ENCODE results near the gene TNS4.

Gene TNS4

DNA sequence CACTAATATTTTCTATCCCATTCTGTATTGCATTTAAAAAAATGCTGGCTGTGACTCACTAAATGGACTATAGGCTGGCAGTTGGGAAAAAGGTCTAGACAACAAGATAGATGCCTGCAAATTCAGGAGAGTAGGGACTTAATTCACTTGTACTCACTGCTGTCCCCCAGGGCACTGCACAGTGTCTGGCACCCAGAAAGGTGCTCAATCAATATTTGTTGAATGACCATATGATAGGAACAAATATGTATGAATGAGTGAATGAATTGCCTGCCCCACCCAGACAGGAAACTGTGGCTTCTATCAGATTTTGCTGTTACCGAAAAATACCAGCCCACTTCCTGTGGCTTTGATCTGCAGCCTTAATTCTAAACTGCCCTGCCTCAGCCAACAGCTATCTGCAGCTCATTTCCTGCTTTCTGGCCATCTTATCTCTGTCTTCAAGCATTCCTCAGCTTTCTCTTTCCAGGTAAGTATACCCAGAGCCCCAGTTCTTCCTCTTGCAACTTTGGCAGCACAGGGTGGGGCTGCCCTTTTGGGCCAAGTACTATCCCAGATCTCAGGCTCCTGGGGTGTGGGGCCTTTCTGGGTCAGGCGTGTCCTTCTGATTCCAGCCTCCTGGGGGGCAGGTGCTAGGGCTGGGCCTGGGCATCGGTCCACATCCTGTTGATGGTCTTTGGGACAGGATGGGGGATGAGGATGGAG is 15.3 kb upstream of the TNS4 start:
- DNase-seq, result peak; percentile 51

DNA sequence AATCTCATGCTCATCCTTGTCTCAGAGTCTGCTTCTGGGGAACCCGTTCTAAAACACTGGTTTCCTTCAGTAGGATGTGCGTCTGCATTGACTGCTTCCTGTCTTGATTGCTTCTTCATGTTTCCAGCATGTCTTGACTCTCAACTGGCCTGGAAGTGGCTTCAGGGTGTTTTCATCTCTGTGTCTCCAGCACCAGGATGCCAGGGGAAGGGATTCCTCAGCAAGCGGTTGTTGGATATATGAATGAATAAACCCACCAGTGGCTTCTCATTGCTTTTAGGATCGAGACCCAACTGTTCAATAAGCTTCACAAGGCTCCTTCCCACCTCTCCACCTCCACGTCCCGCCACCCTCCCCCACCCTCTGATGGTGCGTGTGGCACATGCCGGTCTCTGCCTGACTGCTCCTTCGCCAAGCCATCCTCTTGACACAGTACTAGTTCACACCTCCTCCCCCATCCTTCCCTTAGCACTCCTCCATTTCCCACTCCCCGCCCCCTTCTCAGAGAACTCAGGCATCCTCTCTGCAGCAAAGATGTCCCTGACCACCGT is 14.1 kb upstream of the TNS4 start:
- peak; percentile 46 for DNase-seq

DNA sequence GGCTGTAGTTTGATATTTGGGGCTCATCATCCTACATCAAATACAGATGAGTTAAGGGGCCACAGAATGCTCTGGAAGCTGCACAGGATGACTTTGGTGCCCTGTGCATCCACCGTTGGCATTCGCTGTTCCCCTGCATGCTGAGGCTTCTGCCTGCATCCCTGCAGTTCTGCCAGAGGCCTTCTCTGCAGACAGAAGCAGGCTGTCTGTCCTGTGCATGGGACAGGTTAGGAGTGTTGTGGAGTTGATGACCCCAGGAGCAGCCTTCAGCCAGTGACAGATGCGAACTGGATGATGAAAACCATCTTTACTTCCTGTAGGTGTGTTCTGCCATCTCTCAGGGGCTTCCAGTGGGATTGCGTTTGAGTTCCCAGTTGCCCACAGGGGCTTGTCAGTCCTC is 13.6 kb upstream of the TNS4 start:
- DNase-seq, result no peak

DNA sequence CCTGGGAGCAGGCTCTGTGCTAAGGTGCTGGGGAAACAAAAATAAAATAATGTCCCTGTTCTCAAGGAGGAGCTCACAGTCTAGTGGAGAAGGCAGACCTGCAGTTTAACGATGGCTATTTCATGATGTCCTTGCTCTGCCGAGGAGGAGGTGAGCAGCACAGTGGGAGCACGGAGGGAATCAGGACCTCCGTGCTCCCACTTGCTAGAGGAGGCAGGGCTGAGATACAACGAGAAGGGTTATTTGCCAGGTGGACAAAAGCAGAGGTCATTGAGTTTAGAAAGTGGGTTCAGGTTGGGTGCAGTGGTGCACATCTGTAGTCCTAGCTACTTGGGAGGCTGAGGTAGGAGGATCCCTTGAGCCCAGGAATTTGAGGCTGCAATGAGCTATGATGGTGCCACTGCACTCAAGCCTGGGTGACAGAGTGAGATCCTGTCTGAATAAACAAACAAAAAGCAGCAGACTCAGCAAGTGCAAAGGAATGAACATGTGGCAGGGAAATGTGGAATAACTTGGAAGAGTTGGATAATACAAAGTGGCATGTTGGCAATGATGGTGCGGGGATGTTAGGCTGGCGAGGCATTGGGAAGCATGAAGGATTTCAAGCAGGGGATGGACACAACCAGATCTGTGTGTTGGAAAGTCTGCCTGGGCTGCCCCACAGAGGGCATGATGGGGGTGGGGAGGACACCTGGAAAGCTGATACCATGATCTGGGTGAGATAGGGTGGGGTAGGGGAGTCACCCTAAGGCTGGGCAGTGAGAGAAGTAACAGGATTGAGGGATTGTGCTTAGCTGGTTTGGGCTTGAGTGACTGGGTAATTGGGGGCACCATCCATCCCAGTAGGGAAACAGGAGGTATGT is 12.8 kb upstream of the TNS4 start:
- no peak for DNase-seq

DNA sequence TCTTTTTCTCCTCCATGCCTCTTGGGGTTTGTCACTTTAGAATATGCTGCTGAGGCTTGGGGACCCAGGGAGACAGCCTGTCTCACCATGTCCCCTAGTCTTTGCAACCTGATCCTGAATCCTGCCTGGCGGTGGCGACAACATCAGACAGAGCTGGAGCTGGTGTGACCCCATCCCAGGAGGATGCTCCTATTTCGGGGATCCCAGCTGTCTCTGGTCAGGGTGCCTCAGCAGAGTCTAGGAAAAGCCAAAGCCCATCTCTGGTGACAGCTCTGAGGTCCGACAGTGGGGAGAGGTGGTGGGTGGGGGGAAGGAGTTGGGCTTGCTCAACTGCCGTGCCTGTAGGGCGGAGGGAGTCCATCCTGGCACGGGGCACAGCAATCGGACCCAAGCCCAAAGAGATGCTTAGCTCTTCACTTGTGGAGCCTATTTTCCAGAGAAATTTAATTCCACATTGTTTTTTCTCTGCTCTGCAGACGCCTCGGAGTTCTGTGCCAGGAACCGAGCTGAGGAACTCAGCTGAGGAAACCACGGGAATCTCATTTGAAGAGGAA is 10.3 kb upstream of the TNS4 start:
- no peak for DNase-seq

DNA sequence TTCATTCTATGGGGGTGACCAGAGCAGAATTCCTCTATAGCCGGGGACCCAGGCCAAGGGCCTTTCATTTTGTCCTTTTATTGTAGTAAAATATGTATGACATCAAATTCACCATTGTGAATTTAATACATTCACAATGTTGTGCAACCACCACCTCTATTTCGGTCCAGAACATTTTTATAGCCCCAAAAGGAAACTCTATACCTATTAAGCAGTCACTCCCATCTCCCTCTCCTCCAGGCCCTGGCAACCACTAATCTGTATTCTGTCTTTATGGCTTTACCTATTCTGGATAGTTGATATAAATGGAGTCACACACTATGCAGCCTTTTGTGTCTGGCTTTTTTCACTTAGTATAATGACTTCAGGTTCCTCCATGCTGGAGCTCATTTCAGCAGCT is 9.7 kb upstream of the TNS4 start:
- DNase-seq, result no peak

DNA sequence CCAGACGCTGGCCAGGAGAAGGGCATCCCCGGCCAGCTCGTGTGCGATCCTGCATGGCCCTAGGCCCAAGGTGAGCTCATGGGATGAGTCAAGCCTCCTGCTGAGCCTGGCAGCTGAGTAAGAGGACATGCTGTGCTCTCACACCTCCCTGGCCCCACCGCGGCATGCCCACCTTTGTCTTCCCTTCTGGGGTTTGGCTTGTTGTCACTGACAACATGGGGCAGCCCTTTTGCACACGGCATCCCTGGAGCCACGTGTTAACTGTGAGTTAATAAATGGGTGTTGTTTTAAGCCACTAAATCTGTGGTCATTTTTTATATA is 8.9 kb upstream of the TNS4 start:
- no peak for DNase-seq

DNA sequence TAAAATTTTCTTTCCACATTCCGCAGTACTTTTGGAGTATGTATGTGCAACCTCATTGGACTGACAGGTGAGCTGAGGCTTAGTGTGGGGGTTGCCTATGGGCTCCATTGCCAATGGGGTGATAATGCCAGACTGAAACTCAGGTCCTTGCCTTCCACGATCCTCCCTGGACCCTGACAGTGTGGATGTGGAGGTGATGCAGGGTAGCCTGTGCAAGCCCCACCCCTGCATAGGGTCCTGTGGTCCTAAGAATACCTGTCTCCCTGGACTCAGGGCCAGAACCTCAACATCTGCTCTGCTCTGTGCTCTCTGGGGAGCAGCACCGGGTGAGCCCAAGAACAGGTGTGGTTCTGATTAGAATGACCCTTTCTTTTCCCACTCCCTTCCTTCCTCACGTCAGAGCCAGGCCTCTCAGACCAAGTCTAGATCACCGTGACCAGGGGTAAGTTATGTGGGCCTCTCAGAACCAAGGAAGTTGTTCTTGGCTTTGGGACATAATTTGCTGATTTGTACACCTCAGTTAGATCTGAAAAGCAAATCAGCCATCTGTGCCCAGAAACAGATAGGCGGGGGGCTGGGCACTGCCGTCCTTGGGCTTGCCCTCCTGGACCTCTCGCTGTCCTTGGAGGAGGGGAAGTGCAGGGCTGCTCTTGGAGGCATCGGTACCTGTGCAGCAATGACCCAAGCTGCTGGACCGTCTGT is 8.4 kb upstream of the TNS4 start:
- DNase-seq, result no peak

DNA sequence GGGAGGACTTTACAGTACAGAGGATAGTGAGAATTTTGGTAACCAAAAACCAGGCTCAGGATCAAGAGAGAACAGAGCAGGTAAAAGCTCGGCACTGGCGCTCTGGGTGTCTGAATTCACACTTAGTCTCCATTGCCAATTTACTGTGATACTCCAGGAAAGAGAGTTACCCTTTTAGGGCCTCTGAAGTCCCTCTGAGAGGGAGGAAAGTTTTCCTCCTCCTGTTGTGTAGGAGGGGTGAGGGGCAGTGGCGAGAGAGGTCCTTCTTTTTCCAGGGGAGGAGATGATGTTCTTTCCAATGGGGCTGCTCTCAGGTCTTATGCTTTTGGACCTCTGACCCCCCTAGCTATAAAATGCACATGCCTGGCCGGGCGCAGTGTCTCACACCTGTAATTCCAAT is 5.4 kb upstream of the TNS4 start:
- no peak for DNase-seq

DNA sequence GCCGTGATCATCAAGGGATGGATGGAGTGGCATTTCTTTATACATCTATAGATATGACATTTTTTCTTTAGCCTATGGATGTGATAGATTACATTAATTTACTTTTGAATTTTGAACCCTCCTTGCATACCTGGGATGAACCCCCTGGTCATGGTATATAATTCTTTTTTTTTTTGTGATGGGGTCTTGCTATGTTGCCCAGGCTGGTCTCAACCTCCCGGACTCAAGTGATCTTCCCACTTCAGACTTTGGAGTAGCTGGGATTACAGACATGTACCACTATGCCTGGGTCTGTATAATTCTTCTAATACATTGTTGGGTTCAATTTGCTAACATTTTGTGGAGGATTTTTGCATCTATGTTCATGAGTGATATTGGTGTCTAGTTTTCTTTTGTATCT is 1.7 kb upstream of the TNS4 start:
- DNase-seq, result no peak

DNA sequence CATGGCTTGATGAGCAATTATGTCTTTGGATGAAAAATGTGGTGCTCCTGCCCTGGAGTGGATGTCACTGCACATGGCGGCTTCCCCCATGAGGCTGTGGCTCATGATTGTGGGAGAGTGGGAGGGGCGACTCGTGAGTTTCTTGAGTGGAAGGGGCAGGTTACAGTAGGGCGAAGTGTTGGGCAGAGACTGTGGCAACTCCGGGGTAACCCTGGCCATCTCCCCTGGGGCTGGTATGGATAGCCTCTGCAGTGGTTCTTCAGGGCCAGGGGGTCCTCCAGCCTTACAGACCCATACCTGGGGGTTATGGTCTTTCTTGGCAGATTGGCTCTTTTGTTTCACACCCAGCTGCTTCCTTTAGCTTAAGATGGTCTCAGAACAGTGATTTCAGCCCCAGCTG is 1.3 kb upstream of the TNS4 start:
- DNase-seq, result no peak

DNA sequence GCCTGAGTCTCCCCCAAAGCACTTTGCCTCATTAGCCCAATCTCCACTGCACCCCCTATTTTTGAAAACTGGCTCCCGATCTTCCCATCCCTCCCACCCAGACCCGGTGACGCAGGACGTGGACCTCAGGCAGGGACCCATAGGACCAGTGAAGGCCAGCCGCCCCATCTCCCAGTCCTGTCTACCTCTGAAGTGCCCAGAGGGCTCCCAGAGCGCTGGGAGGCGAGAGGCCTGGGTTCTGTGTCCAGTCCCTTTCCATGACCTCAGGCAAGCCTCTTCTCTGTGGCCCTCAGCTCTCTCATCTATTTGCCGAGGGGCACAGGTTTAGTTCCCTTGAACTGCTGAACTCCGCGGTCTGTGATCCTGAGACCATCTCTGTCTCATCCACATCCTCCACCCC is 714 bp downstream of the TNS4 start:
- no peak for DNase-seq

DNA sequence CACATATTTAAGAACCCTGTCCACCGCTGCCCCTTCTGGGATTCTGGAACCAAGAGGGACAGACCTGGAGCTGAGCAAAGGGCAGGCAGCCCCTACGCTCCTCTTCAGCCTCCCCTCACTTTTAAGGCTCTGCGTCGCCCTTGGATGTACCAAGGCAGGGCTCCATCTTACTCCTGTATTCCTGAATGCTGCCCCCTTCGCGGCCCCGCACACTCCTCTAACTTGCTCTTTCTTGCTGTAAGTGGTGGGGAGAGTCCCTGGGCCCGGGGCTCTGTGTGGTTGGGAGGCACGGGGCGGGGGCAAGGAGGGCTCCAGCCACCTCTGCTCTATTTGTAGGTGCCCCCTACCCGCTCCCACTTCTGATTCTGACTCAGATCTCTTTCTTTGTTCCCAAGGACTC is 1.2 kb downstream of the TNS4 start:
- DNase-seq, result no peak

DNA sequence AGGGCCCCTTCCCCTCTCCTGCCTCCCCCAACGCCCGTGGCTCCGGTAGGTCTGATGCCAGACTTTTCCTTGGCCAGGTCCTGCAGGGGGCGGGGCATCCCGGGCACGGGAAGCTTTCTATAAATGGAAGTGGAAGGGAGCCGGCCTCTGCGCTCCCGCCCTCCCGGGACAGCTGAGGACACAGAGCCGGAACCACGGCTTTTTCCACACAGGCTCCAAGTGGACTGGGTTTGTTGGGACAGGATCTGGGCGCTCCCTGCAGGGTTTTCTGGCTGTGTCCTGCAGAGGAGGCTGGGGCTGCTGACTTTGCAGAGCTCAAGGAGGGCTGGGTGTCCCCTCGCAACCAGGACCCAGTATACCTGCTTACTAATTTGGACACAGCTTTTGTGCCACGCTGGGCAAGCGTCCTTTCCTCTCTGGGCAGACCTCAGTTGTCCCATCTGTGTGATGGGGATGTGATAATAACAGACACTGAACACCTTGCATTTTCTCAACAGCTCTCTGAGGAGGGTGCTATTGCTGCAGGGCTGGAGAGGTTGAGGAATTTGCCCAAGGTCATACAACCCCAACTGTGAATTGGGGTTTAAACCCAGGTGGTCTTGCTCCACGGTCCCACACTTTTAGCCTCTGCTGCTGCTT is 1.8 kb downstream of the TNS4 start:
- no peak for DNase-seq

DNA sequence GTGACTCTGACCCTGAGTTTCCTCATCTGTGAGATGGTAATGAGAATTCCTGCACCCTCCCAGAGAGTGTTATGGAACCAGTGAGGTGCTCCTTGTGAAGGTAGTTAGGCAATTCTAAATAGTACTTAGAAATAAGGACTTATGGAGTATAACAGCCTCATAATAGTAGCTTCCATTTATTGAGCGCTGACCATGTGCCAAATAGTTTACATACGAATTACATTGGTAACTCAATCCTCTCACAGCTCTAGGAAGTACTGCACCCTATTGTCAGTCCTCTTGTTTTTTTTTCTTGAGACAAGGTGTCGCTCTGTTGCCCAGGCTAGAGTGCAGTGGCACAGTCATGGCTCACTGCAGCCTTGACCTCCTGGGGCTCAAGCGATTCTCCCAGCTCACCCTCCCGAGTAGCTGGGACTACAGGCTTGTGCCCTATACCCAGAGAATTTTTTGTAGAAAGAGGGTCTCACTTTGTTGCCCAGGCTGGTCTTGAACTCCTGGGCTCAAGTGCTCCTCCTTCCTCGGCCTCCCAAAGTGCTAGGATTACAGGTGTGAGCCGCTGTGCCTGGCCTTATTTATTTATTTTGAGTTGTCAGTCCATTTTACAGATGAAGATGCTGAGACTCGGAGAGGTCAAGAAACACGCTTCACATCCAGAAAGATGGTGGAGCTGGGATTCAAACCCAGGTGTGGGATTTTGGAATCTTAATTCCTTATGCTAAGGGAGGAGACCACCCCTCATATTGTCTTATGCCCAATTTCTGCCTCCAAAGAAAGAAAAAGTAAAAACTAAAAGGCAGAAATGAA is 2.9 kb downstream of the TNS4 start:
- DNase-seq, result no peak

DNA sequence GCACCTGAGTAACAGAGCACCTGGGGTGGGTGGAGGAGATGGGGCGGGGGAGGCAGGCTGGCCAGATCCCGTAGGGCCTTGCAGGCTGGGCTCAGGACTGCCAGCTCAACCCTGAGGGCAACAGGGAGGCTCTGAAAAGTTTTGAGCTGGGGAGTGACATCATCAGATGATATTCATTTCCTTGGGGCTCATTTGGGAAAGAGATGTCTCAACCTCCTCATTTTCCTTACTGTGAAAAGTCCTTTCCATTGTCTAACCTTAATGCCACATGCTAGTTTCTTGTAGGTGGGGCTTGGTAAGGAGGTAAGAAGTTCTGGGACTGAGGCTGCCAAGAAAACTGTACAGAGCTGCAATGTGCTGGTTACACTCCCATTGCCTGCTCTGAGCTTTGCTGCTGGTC is 3.7 kb downstream of the TNS4 start:
- DNase-seq, result no peak

DNA sequence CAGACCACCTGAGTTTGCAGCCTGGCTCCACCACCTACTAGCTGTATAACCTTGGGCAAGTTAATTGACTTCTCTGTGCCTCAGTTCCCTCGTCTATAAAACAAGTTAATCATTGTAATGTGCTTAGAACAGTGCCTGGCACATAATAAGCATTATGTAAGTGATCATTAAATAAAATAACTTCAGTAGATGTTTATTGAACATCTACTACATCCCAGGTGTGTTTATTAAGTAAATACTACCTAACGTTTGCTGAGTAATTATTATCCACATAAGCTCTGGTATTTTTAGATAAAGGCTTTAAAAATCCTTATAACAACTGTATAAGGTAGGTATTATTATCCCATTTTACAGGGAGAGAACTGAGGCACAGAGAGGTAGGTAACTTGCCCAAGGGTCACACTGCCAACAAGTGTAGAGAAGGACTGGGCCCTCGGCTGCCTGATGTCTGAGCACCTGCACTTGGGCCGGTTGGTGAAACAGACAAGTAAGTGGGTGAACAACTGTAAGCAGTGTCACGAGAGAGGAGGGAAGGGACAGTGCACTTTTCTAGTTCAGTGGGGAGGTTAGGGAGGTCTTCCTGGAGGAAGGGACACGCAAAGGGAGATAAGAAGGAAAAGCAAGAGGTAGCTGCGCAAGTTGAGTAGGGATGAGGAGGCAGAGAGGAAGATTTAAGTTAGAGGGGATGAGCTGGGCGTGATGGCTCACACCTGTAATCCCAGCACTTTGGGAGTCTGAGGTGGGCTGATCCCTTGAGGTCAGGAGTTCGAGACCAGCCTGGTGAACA is 4.6 kb downstream of the TNS4 start:
- DNase-seq, result no peak

DNA sequence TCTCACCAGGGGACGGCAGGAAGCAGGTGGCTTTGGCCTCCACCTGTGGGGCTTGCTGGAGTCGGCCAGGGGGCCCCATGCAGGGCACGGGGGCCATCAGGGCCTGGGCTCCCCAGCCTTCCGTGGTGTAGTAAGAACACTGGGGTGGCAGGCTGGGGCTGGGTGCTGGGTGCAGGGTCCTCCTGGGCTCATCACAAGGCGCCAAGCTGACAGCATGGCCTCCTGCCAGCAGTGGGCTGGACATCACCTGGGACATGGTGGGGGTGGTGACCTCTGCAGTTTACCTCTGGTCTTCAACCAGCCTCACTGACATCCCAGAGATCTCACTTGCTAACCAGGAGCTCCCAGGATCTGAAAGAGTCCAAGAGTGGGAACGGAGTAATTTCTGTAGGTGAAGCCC is 5.3 kb downstream of the TNS4 start:
- no peak for DNase-seq

DNA sequence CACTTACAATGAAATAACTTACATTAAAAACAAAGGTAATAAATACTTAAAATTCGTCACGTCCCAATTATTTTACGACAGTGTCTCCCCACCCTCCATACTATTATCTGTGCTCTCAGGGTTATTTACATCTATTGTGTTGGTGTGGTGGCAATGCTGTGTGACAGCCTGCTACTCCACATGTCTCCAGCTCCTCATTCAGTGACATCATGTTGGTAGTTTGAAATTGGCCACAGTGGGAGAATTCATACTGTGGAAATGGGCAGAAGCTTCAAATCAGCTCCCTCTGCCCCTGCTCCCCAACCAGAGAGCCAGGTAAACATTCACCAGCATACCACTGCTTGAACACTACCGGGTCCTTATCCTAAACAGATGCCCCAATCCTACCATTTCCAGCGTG is 6.3 kb downstream of the TNS4 start:
- DNase-seq, result no peak

DNA sequence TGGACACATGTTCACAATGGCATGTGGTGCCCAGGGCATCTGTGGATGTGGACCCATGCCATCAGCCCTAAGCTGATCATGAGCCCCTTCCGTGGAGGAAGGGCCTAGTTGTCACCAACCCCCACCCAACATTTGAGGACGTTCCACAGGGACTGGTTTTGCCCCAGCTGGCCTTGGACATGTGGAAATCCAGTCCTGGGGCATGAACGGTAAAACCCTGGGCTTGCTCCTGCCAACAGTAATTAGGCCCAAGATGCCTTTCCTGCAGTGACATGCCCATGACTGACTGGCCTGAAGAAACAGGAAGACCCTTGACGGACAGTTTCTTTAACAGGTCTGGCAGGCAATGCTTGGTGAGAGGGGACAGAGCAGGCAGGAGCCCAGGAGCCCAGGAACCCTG is 7.7 kb downstream of the TNS4 start:
- DNase-seq, result no peak

DNA sequence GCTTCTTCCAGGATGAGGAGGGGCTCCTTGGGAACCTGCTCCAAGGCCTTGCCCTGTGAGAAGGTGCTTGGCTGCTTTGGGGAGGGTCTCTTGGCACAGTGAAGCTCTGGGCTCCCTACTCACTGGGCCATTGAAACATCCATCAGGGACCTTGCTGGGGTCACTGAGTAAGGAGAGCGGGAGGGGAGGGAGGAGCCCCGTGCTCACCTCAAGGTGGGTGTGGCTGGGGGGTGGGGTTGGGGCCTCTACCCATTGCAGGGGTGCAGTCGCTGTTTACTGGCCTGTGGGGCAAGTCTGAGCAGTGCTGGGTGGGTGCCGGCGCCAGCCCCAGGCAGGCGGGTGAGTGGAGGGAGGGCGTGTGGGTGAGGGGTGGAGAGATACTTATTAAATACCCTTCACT is 9.9 kb downstream of the TNS4 start:
- no peak for DNase-seq

Measured in stimulated activated CD4-positive, alpha-beta T cell treated with anti-CD3 and anti-CD28 coated beads, Interleukin-1b, Interleukin-23, amount 100 ng/mL, for 48 hours (primary cell).